Uterus (tissue), 4 donors: ENCODE results near the gene ZNF536. TPM values are rescaled to one million over a fixed set of nuclear protein-coding genes. Genes with fewer than 3 reads are reported as not detected.

ENCODE experiments used
- DNase-seq, 2 donors: peaks; one replicate each; pipeline ENCODE4 v3.0.0-alpha.2; 2019 to 2020
- H3K27ac ChIP-seq, 2 donors: fragments of 200-600 bp; sonication (generic); 1 replicate in 1 of 2; 2 replicates in 1 of 2; pipeline ENCODE4 v1.5.1; 2016 to 2018
- H3K27me3 ChIP-seq, 2 donors: fragments of 200-600 bp; sonication (generic); one replicate each; pipeline ENCODE4 v1.5.1; 2018 to 2019; ENCODE audit warnings: control low read depth in 1 of 2
- H3K36me3 ChIP-seq, 2 donors: fragments of 200-600 bp; sonication (generic); one replicate each; pipeline ENCODE4 v1.5.1; 2019; ENCODE audit warnings: control low read depth in 1 of 2
- H3K4me1 ChIP-seq, 2 donors: fragments of 200-600 bp; sonication (generic); one replicate each; pipeline ENCODE4 v1.5.1; 2018 to 2019; ENCODE audit warnings: control low read depth in 1 of 2
- H3K4me3 ChIP-seq, 2 donors: fragments of 200-600 bp; sonication (generic); 1 replicate in 1 of 2; 2 replicates in 1 of 2; pipeline ENCODE4 v1.5.1; 2018 to 2019; ENCODE audit warnings: mild to moderate bottlenecking in 1 of 2
- H3K9me3 ChIP-seq, 2 donors: fragments of 200-600 bp; sonication (generic); one replicate each; pipeline ENCODE4 v1.5.1; 2019; ENCODE audit warnings: control low read depth in 1 of 2
- CTCF ChIP-seq, 4 experiments: fragments of 200-600 bp in 2 of 4; fragments of 450-650 bp in 2 of 4; sonication (generic) in 2 of 4; IDR thresholded peaks; one replicate each; pipeline ENCODE4 v1.5.1; 2016 to 2019; ENCODE audit warnings: antibody characterized with exemption in 4 of 4, mild to moderate bottlenecking in 2 of 4, moderate library complexity in 1 of 4
- POLR2A ChIP-seq, 2 donors: fragments of 450-650 bp; IDR thresholded peaks; one replicate each; pipeline ENCODE4 v1.6.1; 2016; ENCODE audit warnings: antibody characterized with exemption in 2 of 2, mild to moderate bottlenecking in 1 of 2, moderate library complexity in 1 of 2
- intact Hi-C: fragments of 100-400 bp; cut with DNase I; formaldehyde crosslinking; loops from one replicate; pipeline ENCODE4 v1.15.1; 2023; ENCODE audit warnings: low total_unique reads
- total RNA-seq, 4 donors: library from RNA; depleted of rRNA in 3 of 4; stranded (reverse); fragments of >200 nt in 3 of 4; gene quantifications; one replicate each; pipeline versions ENCODE4 v1.1.0 to v1.2.4, GENCODE V29; 2014 to 2023
- donor health status: DM: yes; HTN: yes; CAD: no.

Gene ZNF536
- total RNA-seq, 4 donors from 2014 or later, result 0.67 to 3.3 (median 2.8) TPM; not detected in 1

DNA sequence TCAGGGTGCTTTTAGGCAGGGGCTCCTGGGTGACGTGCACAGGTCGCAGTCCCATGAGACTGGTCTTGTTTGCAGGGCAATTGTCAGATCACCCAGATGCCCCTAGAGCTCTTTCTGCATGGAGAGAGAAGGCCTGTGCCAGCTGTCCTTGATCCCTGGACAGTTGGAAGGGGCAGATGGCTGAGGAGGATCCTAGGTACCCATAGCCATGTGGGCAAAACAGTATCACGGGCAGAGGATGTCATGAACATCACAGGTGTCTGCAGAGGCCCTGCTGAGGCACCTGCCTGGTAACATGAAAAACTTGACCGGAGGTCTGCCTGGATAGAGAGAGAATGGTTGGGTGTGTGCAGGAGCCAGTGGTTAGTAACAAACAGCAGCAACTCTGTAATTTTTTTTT lies 99.3 kb downstream of the ZNF536 start:
- Histone ChIP-seq H3K36me3 (no peaks in the 10 kb centered on the region), H3K27ac (no peak overlapping the region), H3K9me3 (no peaks in the 10 kb centered on the region), H3K4me3 (no peak overlapping the region), H3K4me1 (no peaks in the 10 kb centered on the region), H3K27me3 (no peaks in the 10 kb centered on the region)
- TF ChIP-seq POLR2A (IDR thresholded peaks at IDR 0.05), result no peak
- no peak for TF ChIP-seq CTCF (IDR thresholded peaks at IDR 0.05)
- DNase-seq, result no peak
- intact Hi-C loops, result no loop called here

DNA sequence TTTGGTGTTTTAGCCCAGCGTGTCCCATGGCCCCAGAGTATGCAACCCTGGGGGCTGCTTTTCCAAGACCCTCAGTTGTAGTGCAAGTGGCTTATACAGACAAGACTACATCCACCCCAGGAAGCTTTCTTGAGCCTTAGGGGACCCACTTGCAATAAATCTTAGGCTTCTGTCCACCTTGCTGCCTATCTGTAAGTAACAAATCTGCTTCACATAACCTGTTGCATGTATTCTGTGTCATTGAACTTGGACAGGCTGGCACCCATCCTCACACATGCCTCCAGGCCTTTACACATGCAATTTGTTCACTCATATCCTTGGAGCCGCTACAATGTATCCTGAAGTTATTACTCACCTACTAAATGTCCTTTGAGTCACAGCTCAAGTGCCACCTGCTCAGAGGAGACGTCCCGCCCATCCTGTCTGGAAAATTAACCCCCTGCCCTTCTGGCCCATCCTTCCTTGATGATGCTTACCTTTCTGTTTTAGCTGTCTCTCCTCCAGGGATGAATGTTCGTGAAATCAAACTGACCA lies 101.2 kb downstream of the ZNF536 start:
- no peaks in the 10 kb centered on the region for H3K9me3 ChIP-seq
- no peaks in the 10 kb centered on the region for H3K4me1 ChIP-seq
- no peaks in the 10 kb centered on the region for H3K36me3 ChIP-seq
- DNase-seq, result no peak
- no peaks in the 10 kb centered on the region for H3K27me3 ChIP-seq
- intact Hi-C loops, result no loop called here
- no peak for TF ChIP-seq POLR2A (IDR thresholded peaks at IDR 0.05)
- no peak for TF ChIP-seq CTCF (IDR thresholded peaks at IDR 0.05)
- H3K27ac ChIP-seq, result no peak overlapping the region
- H3K4me3 ChIP-seq, result no peak overlapping the region

GRCh38 chr19:30476997-30477396 lies 104.8 kb downstream of the ZNF536 start:
- TF ChIP-seq POLR2A (IDR thresholded peaks at IDR 0.05) (no peak), CTCF (IDR thresholded peaks at IDR 0.05) (no peak)
- H3K9me3 ChIP-seq, result no peaks in the 10 kb centered on the region
- H3K27ac ChIP-seq, result no peak overlapping the region
- no peak for DNase-seq
- H3K36me3 ChIP-seq, result no peaks in the 10 kb centered on the region
- no peak overlapping the region for H3K4me3 ChIP-seq
- no peaks in the 10 kb centered on the region for H3K27me3 ChIP-seq
- intact Hi-C loops, result no loop called here
- H3K4me1 ChIP-seq, result no peaks in the 10 kb centered on the region

DNA sequence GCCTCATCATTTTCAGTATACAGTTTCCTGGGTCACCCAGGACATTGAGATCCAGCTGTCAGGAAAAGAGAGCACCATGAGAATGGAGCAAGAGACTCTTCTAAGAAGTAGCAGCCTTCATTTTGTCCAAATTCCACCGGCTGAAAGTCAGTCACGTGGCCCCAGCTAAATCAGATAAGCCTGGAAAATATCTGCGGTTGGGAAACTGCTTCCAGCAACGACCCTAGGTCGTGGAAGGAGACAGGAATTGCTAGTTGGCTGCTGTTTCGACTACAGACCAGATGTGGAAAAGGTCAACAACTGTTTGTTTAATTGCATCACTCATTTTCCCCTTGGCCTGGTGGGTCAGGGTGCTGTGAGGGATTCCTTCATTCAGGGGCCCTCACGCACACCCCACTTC lies 107.0 kb downstream of the ZNF536 start:
- intact Hi-C loops, result no loop called here
- Histone ChIP-seq H3K27me3 (no peaks in the 10 kb centered on the region), H3K4me1 (no peaks in the 10 kb centered on the region), H3K4me3 (no peak overlapping the region), H3K36me3 (no peaks in the 10 kb centered on the region), H3K27ac (no peak overlapping the region), H3K9me3 (no peaks in the 10 kb centered on the region)
- DNase-seq, result peak in 1 of 2 donors; percentile 20
- no peak for TF ChIP-seq POLR2A (IDR thresholded peaks at IDR 0.05)
- TF ChIP-seq CTCF (IDR thresholded peaks at IDR 0.05), result no peak

DNA sequence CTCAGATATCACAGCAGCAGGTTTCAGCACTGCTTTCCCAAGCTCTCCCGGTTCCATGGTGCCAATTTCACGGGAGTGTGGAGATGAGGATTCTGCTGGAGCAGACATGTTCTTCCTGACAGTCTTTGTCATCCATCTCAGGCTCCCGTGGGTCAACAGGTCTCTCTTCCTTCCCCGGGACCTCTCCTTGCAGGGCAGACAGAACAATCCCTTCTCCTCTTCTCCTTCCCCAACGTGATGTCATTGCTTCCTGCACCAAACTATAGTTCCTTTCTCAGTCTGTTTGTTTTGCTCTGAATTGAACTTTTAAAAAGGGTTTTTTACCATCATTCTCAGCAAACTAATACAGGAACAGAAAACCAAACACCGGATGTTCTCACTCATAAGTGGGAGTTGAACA lies 107.9 kb downstream of the ZNF536 start:
- H3K27me3 ChIP-seq, result no peaks in the 10 kb centered on the region
- H3K4me3 ChIP-seq, result no peak overlapping the region
- DNase-seq, result no peak
- no peaks in the 10 kb centered on the region for H3K9me3 ChIP-seq
- H3K4me1 ChIP-seq, result no peaks in the 10 kb centered on the region
- H3K36me3 ChIP-seq, result no peaks in the 10 kb centered on the region
- intact Hi-C loops, result no loop called here
- TF ChIP-seq POLR2A (IDR thresholded peaks at IDR 0.05) (no peak), CTCF (IDR thresholded peaks at IDR 0.05) (no peak)
- no peak overlapping the region for H3K27ac ChIP-seq
